Activated T-cell treated with anti-CD3 and anti-CD28 coated beads for 4 hours (primary cell): Measurements from ENCODE around the gene CYB5RL.
"Not testable (repeated sequence)": the region's sequence is repeated elsewhere in the genome, so short reads cannot be mapped to it uniquely, and the experiment has no call there.

Experiments used
- DNase-seq: peaks from one replicate; pipeline ENCODE4 v3.0.0-alpha.2; 2020

Gene CYB5RL

DNA sequence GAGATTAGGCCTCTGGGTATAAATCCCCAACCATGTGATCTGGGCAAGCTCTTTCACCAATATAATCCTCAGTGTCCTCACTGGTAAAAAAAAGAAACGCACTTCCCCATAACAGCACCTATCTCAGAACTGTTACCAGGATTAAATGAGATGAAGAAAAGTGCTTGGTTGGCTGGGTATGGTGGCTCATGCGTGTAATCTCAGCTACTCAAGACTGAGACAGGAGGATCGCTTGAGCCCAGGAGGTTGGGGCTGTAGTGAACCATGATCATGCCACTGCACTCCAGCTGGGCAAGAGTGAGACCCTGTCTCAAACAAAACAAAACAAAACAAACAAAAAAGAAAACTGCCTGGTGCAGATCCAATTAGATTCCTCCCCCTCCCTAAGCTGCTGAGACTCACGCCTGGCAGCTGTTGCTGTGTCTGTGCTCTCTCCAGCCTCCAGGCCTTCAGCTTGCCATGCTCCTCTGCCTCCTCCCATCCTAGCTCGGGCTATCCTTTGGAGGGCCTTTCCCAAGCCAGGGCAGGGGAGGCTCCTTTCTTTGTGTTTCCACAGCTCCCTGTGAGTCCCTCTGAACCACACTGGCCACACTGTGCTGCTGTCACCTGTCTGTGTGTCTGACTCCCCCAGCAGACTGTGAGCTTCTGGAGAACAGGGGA, 19.0 kb downstream of the CYB5RL start:
- DNase-seq = no peak

DNA sequence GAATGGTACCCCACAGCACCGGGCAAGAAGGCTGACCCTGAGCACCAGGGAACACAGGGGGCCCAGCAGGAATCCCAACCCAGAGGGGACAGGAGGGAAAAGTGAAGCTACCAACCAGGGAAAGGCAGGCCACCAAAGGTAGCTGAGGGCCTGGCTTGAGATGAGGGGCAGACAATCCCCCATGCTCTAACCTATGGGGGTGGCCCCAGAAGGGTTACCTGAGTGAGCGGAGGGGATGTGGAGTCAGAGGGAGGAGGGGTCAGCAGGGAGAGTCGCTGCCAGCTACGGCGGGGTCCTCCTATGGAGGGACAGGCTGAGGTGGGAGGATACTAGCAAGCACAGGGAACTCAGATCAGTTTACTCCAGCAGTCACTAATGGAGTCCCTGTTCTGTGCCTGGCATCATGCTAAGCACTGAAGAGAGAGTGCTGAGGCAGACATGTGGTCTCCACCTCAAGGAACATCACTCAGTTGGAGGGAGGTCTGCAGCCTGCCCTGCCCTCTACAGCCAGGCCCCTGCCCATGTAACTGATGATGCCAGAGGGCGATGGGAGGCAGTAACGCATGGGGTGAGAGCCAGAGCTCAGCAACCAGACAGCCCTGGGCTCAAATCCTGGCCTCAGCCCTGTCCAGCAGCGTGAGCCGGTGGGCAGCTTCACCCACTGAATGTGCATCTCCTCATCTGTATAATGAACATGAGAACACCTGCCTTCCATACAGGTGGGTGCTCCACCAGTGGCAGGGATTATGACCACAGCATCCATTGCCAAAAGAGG, 21.3 kb downstream of the CYB5RL start:
- DNase-seq = no peak

DNA sequence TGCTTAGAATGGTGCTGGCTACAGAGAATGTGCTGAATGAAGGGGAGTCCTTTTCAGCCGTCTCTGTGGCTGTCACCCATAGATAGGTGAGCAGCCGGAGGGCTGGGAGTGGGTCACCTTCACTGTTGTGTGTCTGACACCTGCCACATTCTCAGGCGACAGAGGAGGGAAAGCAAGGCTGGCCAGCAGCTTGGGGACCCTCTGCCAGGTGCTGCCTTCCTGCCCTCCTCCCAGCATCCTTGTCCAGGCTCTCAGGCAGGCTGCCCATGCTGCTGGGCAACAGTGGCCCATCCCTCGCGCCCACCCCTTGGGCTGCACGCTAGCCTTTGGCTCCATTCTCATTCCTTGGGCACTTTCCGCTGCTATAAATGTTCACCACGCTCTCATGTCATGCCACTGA, 22.1 kb downstream of the CYB5RL start:
- no peak for DNase-seq

DNA sequence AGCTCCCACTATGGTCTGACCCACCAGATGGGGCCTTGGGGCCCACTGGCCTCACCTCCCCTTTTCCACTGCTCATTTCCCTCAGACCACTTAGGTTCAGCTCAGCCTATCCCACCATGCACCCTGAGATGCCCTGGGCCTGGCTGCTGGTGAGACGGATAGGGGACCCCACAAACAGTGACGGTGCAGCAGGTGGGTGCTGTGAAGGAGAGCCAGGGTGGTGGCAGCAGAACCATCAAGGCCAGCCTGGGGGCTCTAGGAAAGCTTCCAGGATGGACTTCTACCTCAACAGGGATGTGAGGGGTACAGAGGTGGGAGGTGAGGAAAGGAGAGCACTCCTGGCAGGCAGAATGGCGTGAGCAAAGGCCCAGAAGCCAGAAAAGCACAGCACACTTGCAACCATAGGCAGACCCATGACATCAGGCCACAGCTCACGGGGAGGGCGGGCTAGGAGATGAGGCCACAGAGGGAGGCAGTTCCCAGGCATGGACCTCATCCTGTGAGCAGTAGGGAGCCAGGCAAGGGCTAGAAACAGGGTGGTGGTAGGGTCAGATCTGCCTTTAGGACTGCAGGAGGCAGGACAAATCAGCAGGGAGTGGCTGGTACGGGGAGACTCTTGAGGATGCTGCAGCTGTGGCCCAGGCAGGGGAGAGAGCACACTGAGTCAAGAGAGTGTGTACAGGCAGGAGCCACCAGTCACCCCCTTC, 23.1 kb downstream of the CYB5RL start:
- DNase-seq = no peak

DNA sequence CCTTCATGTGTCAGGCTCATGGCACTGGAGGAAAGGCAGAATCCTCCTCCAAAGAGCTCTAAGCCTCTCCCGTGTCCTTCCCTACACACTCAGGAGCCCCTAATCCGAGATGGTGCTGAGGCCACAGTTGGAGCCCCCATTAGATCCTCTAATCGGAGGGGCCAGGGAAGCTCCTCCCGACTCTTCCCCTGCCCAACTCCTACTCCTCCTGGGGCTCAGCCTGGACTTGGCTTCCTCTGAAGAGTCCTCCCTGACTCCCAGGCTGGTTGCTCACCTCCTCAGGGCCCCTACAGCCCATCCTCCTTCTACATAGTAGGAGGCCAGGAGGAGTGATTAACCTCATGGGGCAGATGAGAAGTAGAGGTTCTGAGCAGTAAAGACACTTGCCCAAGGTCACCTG, 25.7 kb downstream of the CYB5RL start:
- DNase-seq = no peak

DNA sequence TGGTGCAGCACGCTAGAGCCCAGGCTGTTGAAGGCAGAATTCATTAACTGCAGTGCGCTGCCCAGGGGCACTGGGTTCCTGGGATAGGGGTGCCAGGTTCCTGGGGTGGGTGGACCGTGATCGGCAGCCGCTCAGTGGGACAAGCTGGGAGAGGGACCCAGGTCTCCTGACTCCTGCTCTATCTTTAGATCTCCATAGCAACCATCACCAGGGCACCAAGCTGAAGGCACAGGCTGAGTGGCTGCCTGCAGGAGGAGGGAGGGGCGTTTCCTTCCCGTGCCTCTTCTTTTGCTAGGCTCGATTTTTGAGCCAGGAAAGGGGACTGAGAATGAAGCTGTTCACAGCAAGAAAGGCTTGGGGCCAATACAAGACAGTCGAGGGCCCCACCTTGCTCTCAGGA, 26.1 kb downstream of the CYB5RL start:
- no peak for DNase-seq

DNA sequence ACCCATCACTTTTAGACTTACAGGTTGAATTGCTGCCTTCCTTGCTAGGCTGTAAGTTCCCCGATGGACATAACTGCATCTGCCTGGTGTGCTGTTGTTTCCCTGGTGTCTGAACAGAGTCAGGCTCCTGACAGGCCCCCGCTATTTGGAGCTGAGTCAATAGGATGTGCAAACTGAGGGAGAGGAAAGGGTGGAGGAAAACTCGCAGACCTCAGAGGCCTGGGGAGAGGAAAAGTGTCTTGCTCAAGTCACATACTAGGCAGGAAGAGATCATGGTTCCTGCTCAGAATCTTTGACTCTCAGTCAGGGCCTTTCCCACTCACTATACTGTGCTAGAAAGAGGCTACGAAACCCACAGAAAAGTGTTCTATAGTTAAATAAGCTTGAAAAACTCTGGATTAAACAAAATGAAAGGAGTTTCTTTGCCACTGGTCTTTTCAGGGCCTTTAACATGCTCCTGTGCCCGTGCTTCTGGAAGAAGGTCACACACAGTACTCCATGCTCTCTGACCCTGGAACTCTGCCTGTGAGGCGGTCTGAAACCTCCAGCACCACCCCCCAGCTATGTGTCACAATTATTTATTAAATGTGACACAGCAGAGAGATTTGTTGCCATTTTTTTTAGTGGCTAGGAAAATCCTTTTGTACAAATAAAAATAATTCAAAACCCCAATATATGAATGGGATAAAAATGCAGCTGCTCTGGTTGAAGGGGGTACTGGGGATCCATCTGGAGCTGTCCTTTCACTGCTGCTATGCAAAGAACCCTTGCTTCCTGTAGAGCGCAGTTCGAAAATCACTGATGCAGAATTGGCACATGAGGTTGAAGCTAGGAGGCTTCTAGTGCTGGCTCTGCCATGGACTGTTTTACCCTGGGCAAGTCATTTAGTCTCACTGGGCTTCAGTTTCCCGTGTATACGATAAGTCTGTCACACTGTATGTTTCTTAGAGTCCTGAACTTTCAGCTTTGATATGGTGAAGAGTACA, 26.9 kb downstream of the CYB5RL start:
- no peak for DNase-seq

DNA sequence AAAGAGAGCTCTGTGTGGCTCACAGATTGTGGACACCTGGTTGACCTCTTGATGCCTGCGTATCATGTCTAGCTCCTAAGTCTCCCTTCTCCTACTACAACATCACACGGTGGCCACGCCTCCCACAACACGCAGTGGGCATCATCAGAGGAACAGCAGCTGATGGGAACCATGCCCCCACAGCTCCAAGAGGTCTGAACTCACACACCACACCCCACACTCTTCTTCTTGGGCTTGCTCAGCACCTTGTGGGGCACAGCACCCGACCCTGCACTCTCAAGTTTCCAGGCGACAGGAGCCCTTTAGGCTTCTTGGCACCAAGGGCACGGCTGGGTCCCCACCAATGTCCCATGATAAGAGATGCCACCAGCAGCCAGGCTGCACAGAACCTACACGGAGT, 28.2 kb downstream of the CYB5RL start:
- no peak for DNase-seq

DNA sequence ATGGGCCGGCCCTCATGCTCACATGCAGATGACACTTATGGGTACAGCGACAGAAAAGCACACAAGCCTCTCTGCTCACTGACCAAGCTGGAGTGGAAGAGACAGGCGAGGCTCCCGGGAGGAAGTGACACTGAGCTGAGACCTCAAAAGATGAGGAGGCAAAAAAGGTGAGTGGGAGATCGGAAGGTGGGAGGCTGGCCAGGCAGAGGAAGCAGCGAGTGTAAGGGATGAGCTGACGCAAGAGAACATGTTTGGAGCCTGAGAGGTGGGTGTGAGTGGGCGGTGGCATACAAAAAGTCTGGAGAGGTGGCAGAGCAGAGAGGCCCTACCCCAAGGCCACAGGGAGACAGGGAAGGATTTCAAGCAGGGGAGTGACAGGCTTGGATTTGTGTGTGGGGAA, 28.8 kb downstream of the CYB5RL start:
- DNase-seq = no peak

DNA sequence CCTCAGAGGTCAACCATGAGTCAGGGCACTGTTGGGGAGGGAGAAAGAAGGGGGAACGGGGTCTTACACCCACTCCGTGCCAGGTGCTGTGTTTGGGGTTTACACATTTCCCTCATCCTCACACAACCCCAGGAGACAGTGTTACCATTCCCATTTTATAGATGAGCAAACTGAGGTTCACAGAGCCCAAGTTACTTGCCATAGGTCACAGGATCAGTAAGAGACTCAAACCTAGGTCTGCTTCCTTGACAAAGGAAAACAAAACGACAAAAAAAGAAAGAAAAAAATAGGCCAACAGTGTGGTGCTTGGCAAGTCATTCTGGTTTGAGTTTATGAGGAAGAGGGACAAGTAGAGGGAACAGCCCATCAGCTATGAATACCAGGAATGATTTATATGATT, 30.8 kb downstream of the CYB5RL start:
- no peak for DNase-seq

DNA sequence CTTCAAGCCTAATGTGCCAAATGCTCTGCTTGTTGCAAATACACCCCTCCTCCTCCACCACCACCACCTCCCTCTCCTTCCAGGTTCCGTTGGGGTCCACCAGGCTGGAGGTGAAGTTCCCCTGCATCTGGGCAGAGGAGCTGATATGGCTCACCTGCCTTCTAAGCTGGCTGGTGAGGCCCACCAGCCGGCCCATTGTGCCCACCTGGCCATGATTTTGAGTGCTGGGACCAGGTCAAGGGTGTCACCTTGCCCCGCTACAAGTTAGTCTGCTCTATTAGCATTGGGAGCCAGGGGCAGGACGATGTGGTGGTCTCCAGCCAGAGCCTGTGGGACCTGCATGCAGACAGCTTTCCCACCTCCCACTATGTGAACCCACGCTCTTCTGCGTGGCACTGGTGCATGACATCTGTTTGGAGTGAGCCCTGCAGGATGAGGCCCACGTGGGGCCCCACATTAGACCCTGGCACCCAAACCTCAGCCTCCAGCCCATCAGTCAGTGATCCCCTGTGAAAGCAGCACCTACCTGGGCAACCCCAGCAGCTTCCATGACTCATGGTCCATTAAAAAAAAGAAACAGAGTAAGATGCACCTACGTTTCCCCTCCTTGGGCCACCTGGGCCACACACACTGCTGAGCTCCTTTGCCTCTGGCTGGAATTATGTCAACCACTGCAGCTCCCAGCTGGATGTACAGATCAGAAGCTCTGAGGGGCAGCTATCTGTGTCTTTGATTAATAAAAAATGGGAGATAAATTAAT, 31.4 kb downstream of the CYB5RL start:
- DNase-seq = no peak

DNA sequence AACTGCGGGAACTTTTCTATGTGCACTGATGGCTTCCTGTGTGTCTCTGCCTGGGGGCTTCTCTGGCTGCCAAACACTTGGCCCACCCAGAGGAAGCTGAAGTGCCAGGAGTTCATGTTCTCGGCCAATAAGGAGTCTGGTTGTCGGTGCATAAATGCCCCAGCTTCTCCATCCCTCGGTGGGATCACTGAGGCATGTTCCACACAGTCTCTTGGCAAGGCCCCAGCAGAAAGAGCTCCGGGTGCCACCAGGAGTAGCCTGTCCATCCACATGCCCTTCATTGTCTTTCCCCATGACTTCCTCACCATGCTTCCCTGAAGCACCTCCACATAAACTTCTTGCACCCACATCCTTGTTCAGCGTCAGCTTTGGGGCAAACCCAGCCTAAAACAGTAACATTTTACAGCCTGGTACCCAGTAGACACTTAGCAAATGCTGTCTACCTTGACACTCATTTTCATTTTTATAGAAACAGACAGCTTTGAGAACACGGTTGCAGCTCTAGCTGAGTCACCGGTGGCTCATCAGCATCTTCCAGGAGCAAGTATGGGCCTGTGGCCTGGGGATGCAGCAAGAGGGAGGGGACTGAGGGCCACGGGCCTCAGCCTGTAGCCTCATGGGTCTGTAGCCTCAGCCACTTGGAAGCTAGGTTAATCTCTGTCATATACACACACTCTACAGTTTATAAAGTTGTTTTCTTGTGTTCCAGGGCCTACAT, 32.2 kb downstream of the CYB5RL start:
- DNase-seq = no peak

DNA sequence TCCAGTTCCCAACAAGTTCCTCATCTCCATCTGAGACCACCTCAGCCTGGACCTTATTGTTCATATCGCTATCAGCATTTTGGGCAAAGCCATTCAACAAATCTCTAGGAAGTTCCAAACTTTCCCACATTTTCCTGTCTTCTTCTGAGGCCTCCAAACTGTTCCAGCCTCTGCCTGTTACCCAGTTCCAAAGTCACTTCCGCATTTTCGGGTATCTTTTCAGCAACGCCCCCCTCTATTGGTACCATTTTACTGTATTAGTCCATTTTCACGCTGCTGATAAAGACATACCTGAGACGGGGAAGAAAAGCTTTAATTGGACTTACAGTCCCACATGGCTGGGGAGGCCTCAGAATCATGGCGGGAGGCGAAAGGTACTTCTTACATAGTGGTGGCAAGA, 33.5 kb downstream of the CYB5RL start:
- DNase-seq = not testable (repeated sequence)

DNA sequence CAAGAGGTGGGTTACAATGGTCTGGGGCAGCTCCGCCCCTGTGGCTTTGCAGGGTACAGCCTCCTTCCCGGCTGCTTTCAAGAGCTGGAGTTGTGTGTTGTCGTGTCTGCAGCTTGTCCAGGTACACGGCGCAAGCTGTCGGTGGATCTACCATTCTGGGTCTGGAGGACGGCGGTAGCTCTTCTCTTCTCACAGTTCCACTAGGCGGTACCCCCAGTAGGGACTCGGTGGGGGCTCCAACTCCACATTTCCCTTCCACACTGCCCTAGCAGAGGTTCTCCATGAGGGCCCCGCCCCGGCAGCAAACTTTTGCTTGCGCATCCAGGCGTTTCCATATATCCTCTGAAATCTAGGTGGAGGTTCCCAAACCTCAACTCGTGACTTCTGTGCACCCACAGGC, 34.7 kb downstream of the CYB5RL start:
- no peak for DNase-seq

DNA sequence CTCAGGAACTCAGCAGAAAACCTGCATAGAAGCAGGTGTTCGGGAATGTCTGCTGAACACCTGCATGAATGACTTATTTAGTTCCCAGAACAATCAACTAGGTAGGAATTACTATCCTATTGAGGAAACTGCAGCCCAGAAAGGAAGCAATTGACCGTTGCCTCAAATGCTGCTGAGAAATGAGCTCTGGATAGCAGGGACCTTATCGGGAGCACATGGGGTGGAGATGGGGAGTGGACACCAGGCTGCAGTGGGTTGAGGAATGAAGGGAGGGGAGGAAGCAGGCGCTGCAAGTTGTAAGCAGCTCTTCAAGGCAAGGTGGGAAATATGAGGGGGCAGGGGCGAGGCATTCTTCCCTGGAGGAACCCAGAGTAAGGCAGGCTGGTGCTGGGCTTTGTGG, 36.3 kb downstream of the CYB5RL start:
- no peak for DNase-seq

DNA sequence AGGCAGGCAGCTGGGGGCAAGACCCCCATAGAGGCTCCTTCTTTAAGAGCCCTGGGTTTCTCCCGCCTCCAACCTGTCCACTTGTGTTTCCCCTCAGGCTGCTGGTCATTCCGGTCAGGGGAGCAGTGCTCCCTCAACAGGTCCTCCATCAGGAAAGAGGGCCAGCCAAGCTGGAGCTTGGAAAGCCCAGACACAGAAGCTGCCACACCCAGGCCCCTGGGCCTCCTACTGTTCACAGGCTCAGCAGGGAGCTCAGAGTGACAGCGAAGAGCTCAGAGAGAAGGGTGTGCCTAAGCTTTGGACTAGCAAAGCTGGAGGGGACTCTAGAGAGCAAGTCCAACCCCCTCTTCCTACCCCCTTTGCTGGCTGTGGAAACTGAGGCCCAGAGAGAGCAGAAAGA, 36.8 kb downstream of the CYB5RL start:
- DNase-seq = no peak

DNA sequence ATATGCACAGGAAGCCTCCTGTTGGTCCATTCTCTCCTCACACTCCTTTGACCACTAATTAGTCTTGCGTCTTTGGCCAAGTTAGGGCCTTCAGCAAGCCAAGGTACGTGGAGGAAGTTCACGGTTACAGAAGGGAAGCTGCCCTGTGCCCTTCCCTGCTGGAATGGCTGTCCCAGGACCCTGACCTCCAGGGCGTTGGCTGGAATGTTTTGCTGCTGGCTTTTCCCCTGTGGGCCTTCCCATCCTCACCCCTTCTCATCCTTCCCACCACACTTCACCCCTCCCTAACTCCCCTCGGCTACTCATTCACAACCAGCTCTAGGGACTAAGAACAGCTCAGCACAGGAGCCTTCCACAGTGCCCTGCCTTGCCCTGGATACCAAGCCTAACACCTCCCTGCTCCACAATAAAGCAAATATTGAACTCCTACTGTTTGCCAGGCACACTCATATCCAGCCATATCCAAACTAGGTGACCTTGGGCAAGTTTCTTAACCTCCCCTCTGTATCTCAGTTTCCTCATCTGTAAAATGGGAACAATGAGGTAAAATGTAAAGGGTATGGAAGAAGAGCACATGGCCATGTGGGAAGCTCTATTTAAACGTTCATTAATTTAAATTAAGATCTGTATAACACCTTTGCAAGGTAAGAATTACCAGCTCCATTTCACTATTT, 38.2 kb downstream of the CYB5RL start:
- DNase-seq = no peak

DNA sequence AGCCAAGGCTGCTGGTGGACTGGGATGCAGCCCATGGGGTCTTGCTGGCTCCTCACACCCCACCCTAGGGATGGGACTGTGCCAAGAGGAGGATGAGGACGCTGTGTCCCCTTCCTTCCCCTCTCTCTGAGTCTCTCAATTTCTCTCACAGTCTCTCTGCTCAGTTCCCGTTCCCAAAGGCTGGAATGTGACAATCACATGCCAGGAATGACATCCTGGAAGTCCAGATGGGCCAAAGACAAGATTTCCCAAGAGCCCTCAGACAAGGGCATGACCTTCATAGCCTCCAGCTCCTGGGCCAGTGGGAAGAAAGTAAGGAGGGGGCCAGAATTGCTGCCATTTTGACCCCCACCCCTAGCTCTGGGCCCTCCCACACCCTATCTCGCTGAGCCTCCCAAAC, 39.5 kb downstream of the CYB5RL start:
- DNase-seq = no peak

DNA sequence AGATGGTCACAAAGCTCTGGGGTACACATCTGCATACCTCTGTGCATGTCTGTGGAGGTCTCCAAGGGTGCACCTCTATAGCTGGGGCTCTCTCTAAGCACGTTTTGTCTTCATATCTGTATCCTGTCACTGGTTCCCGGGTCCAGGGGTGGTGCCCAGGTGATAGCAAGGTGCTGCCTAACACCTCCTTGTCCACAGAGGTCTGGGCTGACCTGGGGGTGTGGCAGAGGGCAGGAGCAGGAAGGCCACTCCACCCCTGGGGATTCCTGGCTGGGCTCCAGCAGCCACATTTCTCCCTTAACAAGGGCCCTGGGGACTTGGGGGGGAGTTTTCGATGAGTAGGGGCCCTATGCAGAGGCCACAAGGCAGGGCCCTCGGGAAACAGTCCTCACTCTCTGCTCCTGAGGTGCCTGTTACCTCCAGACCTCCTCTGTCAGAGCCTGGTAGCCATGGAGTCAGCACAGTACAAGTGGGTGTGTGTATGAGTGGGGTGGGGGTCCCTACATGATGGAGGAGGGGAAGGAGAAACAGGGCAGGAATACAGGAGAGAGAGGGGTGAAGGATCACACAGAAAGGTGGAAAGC, 40.0 kb downstream of the CYB5RL start:
- DNase-seq = no peak

DNA sequence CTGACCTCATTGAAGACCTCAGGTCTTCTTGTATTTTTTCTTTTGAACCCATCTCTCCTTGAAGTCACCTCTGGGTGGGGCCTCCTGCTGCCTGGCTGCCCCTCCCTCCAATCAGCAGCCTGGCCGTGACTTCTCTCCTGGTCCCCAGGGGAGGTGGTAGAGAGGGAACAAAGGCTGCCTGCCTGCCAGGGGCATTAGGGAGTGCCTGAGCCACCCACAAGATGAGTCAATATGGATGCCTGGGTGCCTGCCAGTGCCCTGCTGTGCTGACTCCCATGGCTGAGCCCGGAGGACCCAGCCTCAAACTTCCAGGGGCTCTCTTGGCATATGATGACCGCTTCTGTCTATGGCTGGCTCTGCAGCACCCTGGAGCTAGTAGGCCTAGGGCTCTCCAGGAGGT, 41.8 kb downstream of the CYB5RL start:
- no peak for DNase-seq

DNA sequence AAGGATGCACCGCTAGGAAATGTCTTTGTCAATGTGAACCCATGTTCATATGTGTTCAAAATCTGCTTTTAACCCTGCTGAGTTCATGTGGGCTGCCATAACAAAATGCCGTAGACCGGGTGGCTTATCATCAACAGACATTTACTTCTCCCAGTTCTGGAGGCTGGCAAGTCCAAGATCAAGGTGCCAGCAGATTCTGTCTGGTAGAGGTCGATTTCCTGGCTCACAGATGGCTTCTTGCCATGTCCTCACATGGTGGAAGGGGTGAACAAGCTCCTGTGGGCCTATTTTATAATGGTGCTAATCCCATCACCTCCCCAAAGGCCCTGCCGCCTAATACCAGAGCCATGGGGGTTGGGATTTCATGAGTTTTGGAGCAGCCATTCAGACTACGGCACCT, 42.4 kb downstream of the CYB5RL start:
- no peak for DNase-seq
